HG03460 (cell line): ENCODE results near the gene RNF220.
A peak's percentile ranks its signal among the peaks of the same experiment; 100 is the strongest.

Experiments used
- ATAC-seq: cut with Tn5 transposase; IDR thresholded peaks from one replicate; pipeline ENCODE4 v1.9.1; 2021; ENCODE audit not compliant: unreplicated experiment

RNF220 gene

GRCh38 chr1:44631333-44631646, 226.2 kb downstream of the RNF220 start:
- ATAC-seq = no peak

GRCh38 chr1:44631647-44632539, 226.8 kb downstream of the RNF220 start:
- ATAC-seq = peak; percentile 65

GRCh38 chr1:44632598-44632997, 227.5 kb downstream of the RNF220 start:
- ATAC-seq = no peak

- no peak for ATAC-seq
Observed at GRCh38 chr1:44634606-44635189, 229.6 kb downstream of the RNF220 start.

GRCh38 chr1:44635439-44635838, 230.4 kb downstream of the RNF220 start:
- no peak for ATAC-seq

GRCh38 chr1:44636083-44636687, 231.1 kb downstream of the RNF220 start:
- no peak for ATAC-seq

GRCh38 chr1:44636688-44637598, 231.9 kb downstream of the RNF220 start:
- no peak for ATAC-seq

- no peak for ATAC-seq
Observed at GRCh38 chr1:44637702-44638411, 232.8 kb downstream of the RNF220 start.

GRCh38 chr1:44640200-44640853, 235.3 kb downstream of the RNF220 start:
- ATAC-seq = no peak

- no peak for ATAC-seq
Observed at GRCh38 chr1:44641126-44642102, 236.4 kb downstream of the RNF220 start.

- no peak for ATAC-seq
Observed at GRCh38 chr1:44642255-44642654, 237.2 kb downstream of the RNF220 start.

- no peak for ATAC-seq
Observed at GRCh38 chr1:44642925-44643324, 237.9 kb downstream of the RNF220 start.

GRCh38 chr1:44643721-44644334, 238.8 kb downstream of the RNF220 start:
- ATAC-seq = no peak

- ATAC-seq = no peak
Observed at GRCh38 chr1:44644806-44645205, 239.8 kb downstream of the RNF220 start.

GRCh38 chr1:44645476-44646244, 240.6 kb downstream of the RNF220 start:
- no peak for ATAC-seq

GRCh38 chr1:44646261-44647110, 241.4 kb downstream of the RNF220 start:
- ATAC-seq = no peak

- no peak for ATAC-seq
Observed at GRCh38 chr1:44647896-44648295, 242.8 kb downstream of the RNF220 start.
